H4 (cell line): Measurements from ENCODE around the gene FGD5. TPM values are rescaled to one million over a fixed set of nuclear protein-coding genes. Genes with fewer than 3 reads are reported as not detected.

Source experiments
- DNase-seq: peaks from one replicate; pipeline ENCODE4 v3.0.0-alpha.2; 2015; ENCODE audit warnings: low spot score
- total RNA-seq: library from RNA; depleted of rRNA; stranded (reverse); fragments of >200 nt; shearing (Covaris generic); gene quantifications from 2 replicates; pipeline ENCODE4 v1.2.3, GENCODE V29; 2014

FGD5 gene
- total RNA-seq, 1 experiment from 2014 or later = 0.17 TPM

DNA sequence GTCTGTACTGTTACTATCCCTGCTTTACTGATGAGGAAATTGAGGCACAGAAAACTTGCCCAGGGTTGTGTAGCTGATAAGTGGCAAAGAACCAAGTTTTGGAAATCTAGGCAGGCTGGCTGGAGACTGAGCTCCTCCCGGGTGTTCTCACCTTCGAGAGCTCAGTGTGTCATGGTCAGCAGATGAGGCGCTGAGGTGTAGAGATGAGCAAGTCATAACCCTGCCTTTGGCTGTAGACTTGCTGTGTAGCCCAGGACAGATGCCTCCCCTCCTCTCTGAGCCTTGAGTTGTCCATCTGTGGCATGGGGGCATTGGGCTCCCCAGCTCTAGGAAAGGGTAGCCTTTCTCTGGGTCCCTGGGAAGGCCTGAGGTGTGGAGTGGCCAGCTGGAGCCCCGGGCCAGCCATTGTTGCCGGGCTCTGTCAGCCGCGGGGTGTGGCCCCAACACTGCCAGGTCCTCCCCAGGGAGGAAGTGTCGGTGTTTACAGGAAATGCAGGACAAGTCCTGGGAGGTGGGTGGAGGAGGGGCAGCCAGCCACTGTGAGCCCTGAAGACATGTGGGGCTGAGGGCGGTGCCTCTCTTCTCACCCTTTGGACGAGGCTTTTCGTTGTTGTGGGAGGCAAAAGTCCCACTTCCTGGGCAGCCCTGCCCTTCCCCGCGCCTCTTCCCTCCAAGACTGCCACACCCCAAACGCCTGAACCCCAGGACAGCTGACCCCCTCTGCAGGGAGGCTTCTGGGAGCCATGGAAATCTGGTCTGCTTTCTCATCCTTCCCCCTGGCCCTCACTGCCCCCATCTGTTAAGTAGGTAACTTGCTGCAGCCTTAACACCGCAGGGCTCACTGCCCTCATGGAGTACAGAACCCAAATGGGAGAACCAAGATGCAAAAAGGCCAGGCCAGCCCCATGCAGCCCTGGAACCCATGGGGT lies 29.1 kb downstream of the FGD5 start:
- DNase-seq = peak; percentile 77

DNA sequence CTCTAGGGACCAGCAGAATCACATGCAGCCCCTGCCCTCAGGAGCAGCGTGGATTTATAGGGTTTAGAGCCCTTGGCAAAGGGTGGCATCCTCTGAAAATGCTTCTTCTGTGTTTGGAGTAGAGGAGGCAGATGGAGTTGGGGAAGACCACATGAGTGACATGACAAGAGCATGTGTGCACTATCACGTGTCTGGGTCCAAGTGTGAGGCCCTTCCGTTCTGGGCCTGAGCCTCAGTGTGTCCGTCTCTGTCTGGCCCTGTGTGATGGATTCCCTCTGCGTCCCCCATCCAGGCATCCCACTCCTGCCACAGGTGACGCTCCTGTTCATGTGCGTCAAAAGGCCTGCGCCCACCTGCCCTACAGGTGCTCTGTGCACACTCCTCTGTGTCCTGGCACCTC lies 30.1 kb downstream of the FGD5 start:
- no peak for DNase-seq

DNA sequence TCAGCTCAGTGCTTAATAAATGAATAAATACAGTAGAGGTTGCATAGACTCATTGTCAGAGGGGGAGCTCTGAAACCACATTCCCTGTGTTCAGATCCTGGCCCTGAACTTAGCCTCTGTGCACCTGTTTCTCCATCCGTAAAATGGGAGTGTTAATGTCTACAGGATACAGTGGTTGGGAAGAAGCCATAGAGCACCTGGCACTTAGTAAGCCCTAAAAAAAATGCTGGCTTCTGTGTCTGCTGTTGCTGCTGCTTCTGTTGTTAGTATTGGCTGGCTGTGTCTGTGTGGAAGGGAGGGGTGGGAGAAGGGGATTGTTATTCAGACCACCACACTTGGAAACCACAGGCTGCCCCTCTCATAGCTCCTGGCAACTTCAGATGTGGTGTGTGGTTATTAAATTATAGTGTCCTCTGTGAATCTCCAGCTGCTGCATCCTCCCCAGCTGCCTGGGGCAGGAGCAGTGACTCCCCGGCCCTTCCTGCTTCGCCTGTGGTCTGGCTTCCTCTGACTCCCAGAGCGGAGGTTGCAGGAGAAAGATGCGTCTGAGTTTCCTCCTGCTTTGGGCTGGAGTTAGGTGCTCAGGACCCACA lies 31.0 kb downstream of the FGD5 start:
- DNase-seq = no peak

DNA sequence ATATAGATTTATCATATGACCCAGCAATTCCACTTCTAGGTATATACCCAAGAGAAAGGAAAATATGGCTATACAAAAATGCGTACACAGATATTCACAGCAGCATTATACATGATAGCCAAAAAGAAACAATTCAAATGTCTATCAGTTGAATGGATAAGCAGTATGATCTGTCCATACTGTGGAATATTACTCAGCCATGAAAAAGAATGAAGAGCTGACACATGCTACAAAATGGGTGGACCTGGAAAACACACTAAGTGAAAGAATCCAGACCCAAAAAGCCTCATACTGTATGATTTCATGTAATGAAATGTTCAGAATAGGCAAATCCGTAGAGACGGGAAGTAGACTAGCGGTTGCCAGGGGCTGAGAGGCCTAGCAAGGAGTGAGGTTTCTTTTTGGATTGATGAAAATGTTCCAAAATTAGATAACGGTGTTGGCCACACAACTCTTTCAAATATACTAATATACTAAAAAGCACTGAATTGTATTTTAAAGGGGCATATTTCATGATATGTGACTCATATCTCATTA lies 33.4 kb downstream of the FGD5 start:
- no peak for DNase-seq

DNA sequence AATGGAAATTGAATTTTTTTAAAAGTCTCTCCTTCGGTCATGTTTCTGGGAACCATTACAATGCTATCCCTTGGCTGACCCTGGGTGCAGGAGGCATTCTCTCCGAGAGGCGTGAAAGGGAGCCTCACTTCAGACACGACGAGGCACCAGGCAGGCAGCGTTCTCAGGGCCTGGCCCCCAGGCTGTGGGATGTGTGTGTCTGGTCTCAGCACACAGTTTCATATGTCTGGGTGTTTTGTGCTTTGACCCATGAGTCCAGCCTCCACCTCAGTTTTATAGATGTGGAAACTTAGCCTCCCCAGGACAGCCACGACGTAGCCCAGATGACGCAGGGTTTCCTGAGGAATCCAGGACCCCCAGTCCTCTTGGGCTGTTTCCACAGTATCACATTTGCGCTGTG lies 34.0 kb downstream of the FGD5 start:
- no peak for DNase-seq

DNA sequence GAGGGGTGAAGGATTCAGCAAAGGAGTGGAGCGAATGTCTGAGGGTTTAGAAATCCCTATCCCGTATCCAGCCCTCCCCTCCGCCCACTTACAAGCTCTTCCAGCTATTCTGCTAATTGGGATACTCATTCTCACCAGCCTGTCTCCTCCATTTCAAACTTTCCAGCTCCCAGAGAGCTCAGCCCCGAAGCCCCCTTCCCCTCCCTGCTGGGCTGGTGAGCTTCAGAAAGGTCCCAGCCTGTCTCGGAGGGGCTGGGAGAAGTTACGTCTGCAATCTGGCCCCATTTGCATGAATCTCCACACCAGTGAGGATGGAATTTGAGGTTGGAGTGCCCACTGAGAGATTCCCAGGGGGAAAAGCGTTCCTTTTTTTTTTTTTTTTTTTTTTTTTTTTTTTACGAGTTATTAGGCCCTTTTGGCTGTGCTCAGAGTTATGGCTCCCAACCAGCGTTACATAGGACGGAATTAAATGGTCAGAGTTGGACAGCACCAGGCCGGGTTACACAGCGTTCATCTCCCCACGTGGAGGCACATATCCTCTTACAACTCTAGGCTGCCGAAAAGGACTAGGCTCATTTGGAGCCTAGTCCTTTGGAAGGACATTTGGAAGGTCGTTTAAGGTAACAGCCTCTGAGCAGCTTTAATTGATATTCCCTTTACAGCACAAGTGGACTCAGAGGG lies 34.6 kb downstream of the FGD5 start:
- DNase-seq = no peak

DNA sequence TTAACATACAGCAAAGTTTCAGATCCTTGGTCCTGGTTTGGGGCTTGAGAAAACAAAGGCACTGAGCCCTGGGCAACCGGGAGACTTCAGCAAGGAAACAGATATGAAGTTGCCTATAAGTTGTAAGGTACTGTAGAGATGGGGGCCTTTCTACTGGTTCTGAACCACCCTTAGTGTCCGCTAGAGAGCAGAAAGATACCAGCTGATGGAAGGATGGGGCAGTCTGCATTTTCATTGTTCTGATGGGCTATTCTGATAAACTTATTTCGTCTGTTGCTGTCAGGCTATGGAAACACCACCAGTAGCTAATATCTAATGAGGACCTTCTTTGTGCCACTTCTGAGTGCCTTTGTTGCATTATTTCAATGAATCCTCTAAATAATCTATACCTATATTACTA lies 38.7 kb downstream of the FGD5 start:
- no peak for DNase-seq

DNA sequence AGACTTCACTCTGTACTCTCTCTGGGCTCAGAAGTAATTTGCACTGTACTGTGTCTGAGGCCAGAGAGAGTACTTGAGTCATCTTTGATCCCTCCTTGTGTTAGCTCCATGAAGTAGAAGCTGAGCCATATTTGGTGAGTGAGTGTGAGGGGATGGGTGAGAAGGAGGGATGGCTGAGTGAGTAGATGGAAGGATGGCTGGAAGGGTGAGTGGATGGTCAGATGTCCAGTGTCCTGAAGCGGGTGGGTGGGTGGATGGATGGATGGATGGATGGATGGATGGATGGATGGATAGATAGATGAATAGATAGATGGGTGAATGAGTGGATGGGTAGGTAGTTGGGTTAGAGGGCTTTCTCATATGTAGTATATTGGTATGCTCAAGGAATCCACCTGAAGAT lies 39.3 kb downstream of the FGD5 start:
- DNase-seq = no peak

DNA sequence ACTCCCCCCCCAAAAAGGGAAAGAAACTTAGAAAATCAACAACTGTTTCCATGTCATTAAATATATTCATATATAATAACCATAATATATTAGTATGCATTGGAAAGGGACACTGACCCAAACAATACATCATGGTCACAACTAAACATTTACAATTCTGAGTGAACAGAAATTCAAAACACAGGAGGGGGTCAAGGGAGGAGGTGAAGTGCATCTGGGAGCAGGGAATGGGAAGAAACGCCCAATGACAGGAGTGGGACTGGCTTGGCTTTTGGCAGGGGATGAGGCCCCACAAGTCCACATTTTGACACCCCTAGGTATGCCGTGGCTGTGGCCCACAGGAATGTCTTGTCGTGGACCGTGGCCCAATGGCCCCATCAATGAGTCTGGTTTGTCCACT lies 41.1 kb downstream of the FGD5 start:
- DNase-seq = no peak

DNA sequence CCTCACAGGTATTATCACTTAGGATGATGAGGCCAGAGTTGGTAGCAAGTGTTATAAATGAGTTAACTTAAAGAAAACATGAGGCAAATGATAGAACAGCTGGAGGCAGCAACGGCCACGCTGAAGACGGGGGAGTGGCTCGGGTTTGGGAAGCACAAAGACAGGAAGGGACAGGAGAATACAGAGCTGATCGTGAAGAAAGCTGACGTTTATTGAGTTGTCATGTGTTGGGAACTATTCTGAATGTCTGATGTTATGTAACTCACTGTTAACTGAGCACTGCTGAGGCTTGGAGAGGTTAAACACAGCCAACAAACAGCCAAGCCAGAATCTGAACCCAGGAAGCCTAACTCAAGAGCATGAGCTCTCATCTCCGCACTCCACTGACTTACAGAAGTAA lies 42.3 kb downstream of the FGD5 start:
- DNase-seq = no peak

DNA sequence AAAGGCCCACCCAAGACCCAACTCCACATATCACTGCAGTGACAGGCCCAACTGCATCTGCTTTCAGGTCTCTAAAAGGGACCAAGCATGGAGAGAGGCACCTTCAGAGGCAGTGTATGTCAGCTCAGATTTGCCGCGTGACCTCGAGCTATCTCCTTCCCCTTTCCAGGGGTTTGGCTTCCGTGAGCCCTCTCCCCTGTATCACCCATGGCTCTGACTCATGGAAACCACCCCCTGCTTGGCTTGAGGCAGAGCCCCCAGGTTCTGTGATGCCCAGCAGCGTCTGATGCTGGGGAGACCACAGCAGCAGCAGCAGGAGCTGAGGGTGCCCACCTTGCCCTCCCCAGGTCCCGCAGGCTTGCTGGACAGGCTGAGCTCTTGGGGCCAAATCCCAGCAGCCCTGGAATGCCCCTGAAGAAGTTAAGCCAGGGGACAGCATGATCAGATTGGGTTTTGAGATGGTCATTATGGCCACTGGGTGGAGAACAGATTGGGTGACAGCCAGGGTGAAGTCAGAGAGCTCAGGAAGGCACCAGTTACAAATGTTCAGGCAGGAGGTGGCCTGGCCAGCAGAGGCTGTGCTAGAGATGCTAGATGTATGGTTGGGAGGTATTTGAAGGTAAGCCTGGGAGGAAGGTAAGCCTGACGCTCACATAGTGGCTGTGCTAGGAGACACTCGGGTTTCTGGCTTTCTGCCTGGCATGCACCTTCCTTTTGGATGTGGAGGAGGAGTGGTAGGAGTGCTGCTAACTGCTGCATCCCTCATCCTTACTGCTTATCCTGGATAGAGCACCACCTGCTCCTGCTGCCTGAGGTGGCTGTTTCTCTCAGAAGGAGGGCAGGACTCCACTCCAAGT lies 42.9 kb downstream of the FGD5 start:
- no peak for DNase-seq

DNA sequence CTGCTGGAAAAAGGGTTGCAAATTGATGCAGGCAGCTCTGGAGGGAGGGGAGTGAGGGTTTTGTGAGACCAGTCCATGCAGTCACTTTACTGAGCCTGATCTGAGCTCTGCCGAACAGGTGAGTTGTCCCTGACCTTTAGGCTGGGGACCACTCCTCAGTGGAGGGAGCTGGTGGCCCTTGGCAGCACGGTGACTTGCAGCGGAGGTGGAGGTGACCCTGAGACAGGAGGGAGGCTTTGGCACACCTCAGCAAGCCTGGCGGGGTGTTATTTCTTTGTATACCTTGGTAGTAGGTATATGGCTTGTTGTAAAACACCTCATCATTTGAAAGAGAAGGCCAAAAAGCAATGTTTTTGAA lies 43.5 kb downstream of the FGD5 start:
- no peak for DNase-seq

DNA sequence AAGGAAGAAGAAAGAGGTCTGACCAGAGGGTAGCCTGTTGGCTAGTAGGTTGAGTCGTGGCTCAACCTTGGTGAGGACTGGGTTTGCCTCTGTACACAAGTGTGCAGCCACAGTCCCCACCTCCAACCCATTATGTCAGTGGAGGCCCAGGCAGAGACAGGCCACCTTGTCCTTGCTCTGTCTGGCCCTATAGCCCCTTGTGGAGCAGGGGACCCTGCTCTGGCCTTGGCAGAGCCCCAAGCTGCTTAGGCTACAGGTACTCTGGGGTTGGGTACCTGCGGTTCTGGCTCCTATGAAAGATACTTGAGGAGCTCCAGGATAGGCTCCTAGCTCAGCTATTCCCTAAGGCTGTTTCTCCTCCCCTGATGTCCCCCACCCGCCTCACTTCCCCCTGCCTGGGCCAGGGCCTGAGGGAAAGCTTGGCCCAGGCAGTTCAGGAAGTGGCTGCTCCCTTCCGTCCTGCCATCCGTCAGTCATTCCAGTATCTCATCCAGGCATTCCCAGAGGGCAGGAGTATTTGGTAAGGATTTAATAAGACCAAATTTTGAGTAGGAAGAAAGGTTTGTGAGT lies 44.0 kb downstream of the FGD5 start:
- no peak for DNase-seq

DNA sequence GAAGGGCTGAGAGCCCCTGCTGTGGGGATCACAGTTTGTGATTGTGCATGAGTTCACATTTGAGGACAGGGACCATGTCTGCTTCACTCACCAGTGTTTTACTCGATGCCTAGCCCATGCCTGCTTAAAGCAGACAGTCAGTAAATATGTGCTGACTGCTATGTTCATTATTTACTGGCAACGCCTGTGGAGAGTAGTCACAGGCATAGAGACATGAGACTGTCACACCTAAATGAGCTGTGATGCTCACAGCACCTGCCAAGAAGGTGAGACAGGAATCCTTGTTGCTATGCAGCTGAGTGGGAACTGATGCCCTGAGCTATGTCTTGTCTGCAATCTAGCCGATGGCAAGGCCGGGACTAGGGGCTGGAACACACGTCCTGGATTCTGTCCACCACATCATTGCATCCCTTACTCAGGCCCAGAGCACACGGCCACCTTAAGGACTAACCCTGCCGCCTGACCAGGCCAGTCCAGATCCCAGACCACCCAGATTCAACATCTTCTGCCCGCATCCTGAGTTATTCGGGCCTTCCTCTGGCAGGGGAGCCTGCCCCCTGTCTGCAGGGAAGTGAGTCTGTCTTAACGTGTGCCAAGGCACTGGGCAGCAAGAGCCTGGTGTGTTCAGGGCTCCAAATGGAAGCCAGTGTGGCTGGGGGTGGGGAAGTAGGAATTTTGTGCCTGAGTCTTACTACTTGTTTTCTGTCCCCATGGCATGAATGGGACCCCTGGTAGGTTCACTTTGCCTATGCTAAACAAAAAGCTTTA lies 44.8 kb downstream of the FGD5 start:
- no peak for DNase-seq

DNA sequence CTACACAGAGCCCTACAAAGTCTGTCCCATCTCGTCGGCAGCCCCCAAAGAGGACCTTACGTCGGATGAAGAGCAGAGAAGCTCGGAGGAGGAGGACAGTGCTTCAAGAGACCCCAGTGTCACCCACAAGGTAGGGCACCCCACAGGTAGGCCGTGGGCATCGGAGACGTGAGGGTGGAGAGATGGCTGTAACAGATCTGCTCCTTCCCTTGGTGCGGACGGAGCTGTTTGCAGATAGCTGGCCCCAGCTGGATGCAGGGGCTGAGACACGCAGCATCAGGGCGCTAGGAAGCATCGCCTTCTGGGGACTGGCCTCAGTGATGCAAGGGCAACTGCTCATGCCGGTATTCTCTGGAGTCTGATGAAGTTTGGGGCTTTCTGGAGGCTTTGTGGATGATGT lies 45.4 kb downstream of the FGD5 start:
- no peak for DNase-seq

DNA sequence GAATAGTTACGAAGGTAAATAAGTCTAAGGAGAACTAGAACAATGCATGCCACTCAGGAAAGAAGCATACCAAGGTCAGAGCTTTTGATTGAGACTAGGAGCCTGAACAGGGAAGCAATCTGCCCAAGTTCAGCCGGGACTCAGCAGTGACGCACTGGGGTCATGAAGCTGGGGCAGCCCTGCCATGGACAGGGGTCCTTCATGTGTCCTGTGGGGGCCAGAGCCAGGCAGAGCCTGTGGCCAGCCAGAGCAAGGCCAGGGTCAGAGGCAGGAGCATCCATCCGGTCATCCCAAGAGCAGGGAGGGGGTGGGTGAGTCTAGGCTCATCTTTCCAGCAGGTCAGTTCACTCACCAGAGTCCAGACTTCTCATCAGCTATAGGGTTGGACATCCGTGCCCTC lies 47.9 kb downstream of the FGD5 start:
- DNase-seq = no peak

DNA sequence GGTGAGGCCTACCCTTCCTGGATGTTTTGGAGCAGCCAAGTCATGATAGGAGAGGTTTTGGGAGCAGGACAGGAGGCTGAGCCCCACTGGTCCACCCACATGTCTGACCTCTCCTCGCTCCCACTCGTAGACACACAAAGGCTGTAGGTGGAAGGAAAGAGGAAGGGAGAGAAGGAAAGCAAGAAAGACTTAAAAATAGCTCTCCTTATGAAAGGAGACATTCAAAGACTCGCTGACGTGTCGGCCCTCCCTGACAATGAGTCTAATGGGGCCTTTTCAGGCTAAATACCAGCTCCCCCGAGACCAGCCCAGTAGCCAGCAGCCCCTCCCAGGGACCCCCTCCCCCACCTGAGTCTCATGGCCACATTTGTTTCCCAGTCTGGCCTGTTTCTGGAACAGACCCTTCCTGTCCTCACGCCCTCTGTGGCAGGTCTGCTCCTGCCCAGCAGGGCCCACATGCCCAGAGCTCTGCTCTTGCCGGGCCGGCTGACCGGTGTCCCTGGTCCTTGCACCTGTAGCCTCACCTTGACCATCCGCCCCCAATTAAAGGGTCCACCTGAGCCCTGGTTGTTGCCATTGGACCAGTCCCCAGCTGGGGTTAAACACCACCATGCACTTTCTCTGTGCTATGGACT lies 49.3 kb downstream of the FGD5 start:
- no peak for DNase-seq

DNA sequence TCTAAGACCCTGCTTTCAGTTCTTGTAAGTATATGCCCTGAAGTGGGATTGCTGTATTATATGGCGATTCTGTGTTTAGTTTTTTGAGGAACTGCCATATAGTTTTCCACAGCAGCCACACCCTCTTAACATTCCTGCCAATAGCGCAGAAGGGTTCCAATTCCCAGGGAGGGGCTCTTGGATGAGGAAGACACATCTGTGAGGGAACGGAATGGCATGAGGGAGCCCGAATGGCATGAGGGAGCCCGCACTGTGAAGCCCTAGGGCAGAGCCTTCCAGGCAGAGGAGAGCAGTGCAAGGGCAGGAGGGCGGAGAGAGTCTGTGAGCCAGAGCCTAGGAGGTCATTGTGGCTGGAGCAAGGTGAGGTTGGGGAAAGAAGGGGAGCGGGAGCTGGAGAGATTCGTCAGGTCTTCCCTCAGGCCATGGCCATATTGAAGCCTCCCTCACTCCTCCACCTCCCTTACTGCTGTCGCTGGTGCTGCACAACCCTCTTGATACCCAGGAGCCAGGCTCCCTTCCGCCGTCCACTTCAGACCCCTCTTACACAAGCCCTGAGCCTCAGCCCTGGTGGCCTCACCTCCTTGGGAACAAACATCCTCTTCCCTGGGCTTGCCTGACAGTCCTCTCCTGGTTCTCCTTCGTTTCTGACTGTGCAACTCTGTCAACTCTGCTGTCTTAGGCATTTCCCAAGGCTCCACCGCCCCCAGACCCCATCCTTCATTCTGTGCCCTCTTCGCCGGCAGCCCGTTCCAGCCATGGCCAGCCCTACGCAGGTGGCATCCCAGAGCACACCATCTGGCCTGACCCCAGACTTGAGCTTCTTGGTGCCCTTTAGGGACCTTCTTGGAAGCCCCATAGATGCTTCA lies 51.4 kb downstream of the FGD5 start:
- DNase-seq = no peak

DNA sequence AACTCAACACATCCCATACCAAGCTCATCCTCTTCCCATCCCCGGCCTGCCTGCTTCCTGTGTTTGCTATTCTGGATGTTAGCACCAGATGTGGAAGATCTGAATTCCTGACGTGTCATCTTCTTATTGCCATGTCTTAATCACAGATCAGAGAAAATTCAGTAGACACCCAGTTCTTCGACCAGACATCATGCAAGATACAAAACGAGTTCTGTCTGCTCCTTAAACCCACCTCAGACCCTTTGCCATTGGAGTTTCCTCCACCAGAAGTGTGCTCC lies 52.0 kb downstream of the FGD5 start:
- DNase-seq = no peak
